Activated CD8-positive, alpha-beta T cell treated with anti-CD3 and anti-CD28 coated beads for 36 hours (primary cell): ENCODE results near the gene UPF3A. TPM values are rescaled to one million over a fixed set of nuclear protein-coding genes. Genes with fewer than 3 reads are reported as not detected.
A peak's percentile ranks its signal among the peaks of the same experiment; 100 is the strongest.

Experiments
- ATAC-seq: fragments of 200-7000 bp; cut with Tn5 transposase; one replicate; pipeline ENCODE4 v1.10.0; 2021; ENCODE audit warnings: mild to moderate bottlenecking, moderate library complexity
- CTCF ChIA-PET: fragments of 350-600 bp; sonication (Branson Sonifier 250); formaldehyde crosslinking; loops from one replicate; lab custom pipeline; 2021; ENCODE audit warnings: antibody characterized with exemption; lab: Charles Lee
- POLR2A ChIA-PET: fragments of 350-600 bp; sonication (Branson Sonifier 250); formaldehyde crosslinking; loops from one replicate; lab custom pipeline; 2021; ENCODE audit warnings: antibody characterized with exemption; lab: Charles Lee
- DNase-seq: peaks from one replicate; pipeline ENCODE4 v3.0.0-alpha.2; 2020
- H3K27ac Mint-ChIP-seq: one replicate; pipeline ENCODE4 v1.8.0; 2021; ENCODE audit warnings: mild to moderate bottlenecking, mixed read lengths
- H3K27me3 Mint-ChIP-seq: one replicate; pipeline ENCODE4 v1.8.0; 2021; ENCODE audit warnings: mixed read lengths
- H3K36me3 Mint-ChIP-seq: one replicate; pipeline ENCODE4 v1.8.0; 2021; ENCODE audit warnings: low read depth, mixed read lengths
- H3K4me1 Mint-ChIP-seq: one replicate; pipeline ENCODE4 v1.8.0; 2021; ENCODE audit warnings: low read depth, mixed read lengths
- H3K4me3 Mint-ChIP-seq: one replicate; pipeline ENCODE4 v1.8.0; 2021; ENCODE audit warnings: mild to moderate bottlenecking, moderate library complexity, mixed read lengths
- H3K9me3 Mint-ChIP-seq: one replicate; pipeline ENCODE4 v1.8.0; 2021; ENCODE audit warnings: mixed read lengths
- intact Hi-C: fragments of 100-400 bp; cut with micrococcal nuclease; formaldehyde crosslinking; loops from one replicate; pipeline ENCODE4 v1.10.0; 2022
- total RNA-seq, 2 experiments: library from RNA; stranded (reverse); gene quantifications; one replicate each; pipeline ENCODE4 v1.2.3, GENCODE V29; 2021
- TF ChIP-seq, protein P1 (sequence below): fragments of 200-600 bp; IDR thresholded peaks from one replicate; pipeline ENCODE4 v1.8.0; 2022; ENCODE audit warnings: antibody characterized with exemption, mild to moderate bottlenecking

The UPF3A gene, protein sequence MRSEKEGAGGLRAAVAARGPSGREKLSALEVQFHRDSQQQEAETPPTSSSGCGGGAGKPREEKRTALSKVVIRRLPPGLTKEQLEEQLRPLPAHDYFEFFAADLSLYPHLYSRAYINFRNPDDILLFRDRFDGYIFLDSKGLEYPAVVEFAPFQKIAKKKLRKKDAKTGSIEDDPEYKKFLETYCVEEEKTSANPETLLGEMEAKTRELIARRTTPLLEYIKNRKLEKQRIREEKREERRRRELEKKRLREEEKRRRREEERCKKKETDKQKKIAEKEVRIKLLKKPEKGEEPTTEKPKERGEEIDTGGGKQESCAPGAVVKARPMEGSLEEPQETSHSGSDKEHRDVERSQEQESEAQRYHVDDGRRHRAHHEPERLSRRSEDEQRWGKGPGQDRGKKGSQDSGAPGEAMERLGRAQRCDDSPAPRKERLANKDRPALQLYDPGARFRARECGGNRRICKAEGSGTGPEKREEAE
- total RNA-seq: 10 to 100 TPM; 36.7 TPM

DNA sequence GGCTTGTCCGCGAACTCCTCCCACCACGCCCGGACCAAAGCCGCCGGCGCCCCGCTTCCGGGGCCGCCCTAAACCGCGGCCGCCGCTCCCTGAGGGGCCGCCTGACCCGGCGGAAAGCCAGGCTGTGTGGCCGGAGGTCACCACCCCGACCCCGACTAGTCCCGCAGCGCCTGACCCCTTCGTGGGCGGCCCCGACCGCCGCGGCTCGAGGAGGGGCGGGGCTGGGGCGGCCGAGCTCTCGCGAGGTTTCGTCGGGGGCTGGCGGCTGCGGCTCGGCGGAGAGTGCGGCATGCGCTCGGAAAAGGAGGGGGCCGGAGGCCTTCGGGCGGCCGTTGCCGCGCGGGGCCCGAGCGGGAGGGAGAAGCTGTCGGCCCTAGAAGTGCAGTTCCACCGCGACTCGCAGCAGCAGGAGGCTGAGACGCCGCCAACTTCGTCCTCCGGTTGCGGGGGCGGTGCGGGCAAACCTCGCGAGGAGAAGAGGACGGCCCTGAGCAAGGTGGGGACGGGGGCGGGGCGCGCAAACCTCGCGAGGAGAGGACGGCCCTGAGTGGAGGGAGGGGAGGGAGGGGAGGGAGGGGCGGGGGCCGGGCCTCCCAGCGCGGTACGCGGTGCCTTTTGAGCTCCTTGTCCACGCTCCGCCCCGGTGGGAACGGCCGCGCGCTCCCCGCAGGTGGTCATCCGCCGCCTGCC lies at the start of gene UPF3A:
Gene UPF3A (plus strand): TSS at position 251 of the 690 bp plus-strand sequence. CDS start 39 bp downstream, at position 290.
- Mint-ChIP-seq H3K4me1 (peaks cover 53% of the 10 kb centered on the region), H3K27ac (peak within 1 kb of the TSS; percentile 94), H3K4me3 (peak within 1 kb of the TSS; percentile 77), H3K36me3 (peaks cover 42% of the 10 kb centered on the region), H3K9me3 (no peaks in the 10 kb centered on the region), H3K27me3 (no peaks in the 10 kb centered on the region)
- POLR2A ChIA-PET: interaction anchor here (0.6 to 3.4 kb wide), 5 partner anchors 11 to 58 kb away, joined by 3 to 19 read pairs (median 3); no protein-coding TSS in a partner anchor
- TF ChIP-seq, protein P1, sequence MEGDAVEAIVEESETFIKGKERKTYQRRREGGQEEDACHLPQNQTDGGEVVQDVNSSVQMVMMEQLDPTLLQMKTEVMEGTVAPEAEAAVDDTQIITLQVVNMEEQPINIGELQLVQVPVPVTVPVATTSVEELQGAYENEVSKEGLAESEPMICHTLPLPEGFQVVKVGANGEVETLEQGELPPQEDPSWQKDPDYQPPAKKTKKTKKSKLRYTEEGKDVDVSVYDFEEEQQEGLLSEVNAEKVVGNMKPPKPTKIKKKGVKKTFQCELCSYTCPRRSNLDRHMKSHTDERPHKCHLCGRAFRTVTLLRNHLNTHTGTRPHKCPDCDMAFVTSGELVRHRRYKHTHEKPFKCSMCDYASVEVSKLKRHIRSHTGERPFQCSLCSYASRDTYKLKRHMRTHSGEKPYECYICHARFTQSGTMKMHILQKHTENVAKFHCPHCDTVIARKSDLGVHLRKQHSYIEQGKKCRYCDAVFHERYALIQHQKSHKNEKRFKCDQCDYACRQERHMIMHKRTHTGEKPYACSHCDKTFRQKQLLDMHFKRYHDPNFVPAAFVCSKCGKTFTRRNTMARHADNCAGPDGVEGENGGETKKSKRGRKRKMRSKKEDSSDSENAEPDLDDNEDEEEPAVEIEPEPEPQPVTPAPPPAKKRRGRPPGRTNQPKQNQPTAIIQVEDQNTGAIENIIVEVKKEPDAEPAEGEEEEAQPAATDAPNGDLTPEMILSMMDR: no peak
- ATAC-seq: peak; percentile 83
- DNase-seq: peak; percentile 94
- intact Hi-C loops: no loop called here
- CTCF ChIA-PET: no interaction called here

DNA sequence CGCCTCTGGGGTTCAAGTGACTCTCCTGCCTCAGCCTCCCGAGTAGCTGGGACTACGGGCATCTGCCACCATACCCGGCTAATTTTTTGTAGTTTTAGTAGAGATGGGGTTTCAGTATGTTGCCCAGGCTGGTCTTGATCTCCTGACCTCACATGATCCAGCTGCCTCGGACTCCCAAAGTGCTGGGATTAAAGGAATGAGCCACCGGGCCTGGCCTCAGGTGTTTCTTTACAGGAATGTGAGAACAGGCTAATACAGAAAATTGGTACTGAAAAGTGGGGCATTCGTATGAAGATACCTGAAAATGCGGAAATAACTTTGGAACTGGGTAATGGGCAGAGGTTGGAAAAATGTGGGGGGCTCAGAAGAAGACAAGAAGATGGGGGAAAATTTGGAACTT lies 49.5 kb upstream of the UPF3A start:
- Mint-ChIP-seq H3K9me3 (no peaks in the 10 kb centered on the region), H3K4me3 (no peak overlapping the region), H3K27me3 (no peaks in the 10 kb centered on the region), H3K4me1 (peaks cover 38% of the 10 kb centered on the region), H3K36me3 (peaks cover 13% of the 10 kb centered on the region), H3K27ac (no peak overlapping the region)
- intact Hi-C loops: no loop called here
- DNase-seq (no peak), ATAC-seq (no peak)
- TF ChIP-seq, protein P1: no peak
- CTCF ChIA-PET: no interaction called here
- POLR2A ChIA-PET: no interaction called here

- Mint-ChIP-seq H3K9me3 (no peaks in the 10 kb centered on the region), H3K27ac (peak overlapping the region; percentile 94), H3K36me3 (peaks cover 29% of the 10 kb centered on the region), H3K4me3 (peak overlapping the region; percentile 91), H3K27me3 (no peaks in the 10 kb centered on the region), H3K4me1 (peaks cover 42% of the 10 kb centered on the region)
- ChIA-PET POLR2A (no interaction called here), CTCF (no interaction called here)
- intact Hi-C loops: no loop called here
- DNase-seq (no peak), ATAC-seq (no peak)
- TF ChIP-seq, protein P1: no peak
Measured at GRCh38 chr13:114234266-114234644, 47.1 kb upstream of the UPF3A start.

DNA sequence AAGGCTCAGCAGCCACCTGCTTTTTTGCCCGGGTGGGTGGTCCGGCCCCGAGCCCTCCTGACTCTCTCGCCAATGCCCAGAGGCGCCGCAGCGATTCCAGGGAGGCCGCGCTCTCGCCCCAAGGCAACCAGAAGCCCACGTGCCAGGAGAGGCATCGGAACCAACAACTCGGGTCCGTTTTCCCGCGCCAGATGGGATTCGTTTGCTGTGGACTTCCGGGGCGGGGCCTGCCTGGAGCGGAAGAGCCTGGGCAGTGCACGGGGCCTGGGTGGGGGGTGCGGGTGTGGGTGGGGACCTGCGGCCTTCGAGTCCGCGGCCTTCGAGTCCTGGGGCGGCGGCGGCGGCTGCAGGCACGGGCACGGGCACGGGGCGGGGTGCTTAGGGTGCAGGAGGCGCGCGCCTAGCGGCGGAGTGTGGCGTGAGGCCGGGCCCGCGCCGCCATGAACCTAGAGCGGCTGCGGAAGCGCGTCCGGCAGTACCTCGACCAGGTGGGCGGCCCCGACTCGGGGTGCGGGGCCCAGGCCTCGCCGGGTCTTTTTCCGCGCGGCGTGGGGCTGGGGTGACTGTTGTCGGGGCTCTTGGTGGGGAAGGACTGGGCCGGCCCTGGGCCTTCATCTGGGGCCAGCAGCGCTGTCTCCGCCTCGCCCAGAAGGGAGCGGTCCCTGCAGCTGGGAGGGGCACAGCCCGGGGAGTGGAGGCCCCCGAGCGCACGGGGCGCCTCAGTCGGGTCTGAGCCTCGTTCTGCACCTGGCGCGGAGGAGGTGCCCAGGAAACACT lies 46.6 kb upstream of the UPF3A start, which contains the start of gene CDC16:
Gene CDC16 (plus strand): TSS at position 253 of the 777 bp plus-strand sequence. CDS start 188 bp downstream, at position 441.
- Mint-ChIP-seq H3K9me3 (no peaks in the 10 kb centered on the region), H3K27ac (peak within 1 kb of the TSS; percentile 94), H3K4me1 (peaks cover 42% of the 10 kb centered on the region), H3K4me3 (peak within 1 kb of the TSS; percentile 91), H3K36me3 (peaks cover 33% of the 10 kb centered on the region), H3K27me3 (no peaks in the 10 kb centered on the region)
- intact Hi-C loops: no loop called here
- CTCF ChIA-PET: interaction anchor here (2.5 kb wide), 1 partner anchor 8 kb away, joined by 12 read pairs; no protein-coding TSS in a partner anchor
- POLR2A ChIA-PET: interaction anchor here (0.7 to 2.2 kb wide), 4 partner anchors 15 to 124 kb away, joined by 3 to 8 read pairs (median 3); no protein-coding TSS in a partner anchor
- TF ChIP-seq, protein P1: peak; percentile 25
- ATAC-seq: peak; percentile 89
- peak; percentile 94 for DNase-seq
